Measurements from ENCODE around the gene MAN1C1.

The MAN1C1 gene

DNA sequence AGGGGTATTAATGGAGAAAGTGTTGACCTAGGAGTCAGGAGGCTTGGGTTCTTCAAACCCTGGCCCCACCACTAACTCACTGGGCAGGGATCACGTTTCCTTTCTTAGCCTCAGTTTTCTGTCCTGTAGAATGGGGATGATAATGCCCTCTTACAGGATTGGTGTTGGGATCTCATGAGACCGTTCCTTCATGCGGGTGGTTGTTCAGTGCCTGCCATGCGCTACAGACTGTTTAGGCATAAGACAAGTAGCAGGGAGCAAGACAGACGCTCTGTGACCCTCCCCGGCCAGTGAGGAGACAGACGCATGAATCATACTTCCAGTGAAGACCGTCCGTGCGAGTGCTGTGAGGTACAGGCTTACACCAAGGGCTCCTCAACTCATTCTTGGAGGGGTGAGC is 81.7 kb downstream of the MAN1C1 start:
- TF ChIP-seq ZBTB7A (IDR thresholded peaks at IDR 0.05; ENCODE audit: low read depth) (no peak), YY1 (IDR thresholded peaks at IDR 0.05; ENCODE audit: low read depth) (no peak)

DNA sequence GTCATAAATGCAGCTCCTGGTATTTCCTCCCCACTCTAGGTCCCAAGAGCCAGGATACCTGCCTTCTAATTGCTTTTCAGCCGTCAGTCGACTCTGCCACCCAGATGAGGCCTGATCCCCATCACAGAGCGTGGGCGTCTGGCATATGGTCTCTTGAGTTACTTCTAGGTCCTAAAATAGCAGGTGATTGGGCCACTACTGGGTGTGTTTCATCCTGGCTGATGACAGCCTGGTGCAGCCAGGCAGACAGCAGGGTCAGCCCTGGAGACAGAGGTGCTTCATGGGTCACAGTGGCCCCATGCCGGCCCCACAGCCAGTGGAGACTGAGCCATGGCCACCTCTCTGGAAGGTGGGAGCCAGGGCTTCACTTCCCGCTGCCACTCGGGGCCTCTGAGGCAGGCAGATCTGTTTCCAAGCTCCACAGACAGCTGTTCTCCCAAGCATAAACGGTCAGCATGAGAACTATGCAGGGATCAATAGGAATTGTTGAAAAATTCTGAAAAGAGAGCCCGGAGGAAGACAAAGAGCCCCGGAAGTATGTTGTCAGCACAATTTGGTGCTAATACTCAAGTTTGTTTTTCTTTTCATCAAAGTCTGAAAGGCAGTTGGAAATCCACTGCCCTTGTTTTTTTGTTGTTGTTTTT is 83.0 kb downstream of the MAN1C1 start:
- TF ChIP-seq EP300 (IDR thresholded peaks at IDR 0.05; ENCODE audit: borderline replicate concordance) (no peak), NFIC (IDR thresholded peaks at IDR 0.05) (no peak), CEBPB (IDR thresholded peaks at IDR 0.05) (no peak), FOXM1 (IDR thresholded peaks at IDR 0.05; ENCODE audit: borderline replicate concordance, low read depth) (no peak), TEAD4 (IDR thresholded peaks at IDR 0.05) (no peak), YY1 (IDR thresholded peaks at IDR 0.05; ENCODE audit: low read depth) (no peak), EGR1 (IDR thresholded peaks at IDR 0.05) (no peak), TCF12 (IDR thresholded peaks at IDR 0.05; ENCODE audit: low read depth) (no peak), ZBTB7A (IDR thresholded peaks at IDR 0.05; ENCODE audit: low read depth) (no peak)
- TF ChIP-seq, protein P1, sequence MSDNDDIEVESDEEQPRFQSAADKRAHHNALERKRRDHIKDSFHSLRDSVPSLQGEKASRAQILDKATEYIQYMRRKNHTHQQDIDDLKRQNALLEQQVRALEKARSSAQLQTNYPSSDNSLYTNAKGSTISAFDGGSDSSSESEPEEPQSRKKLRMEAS (IDR thresholded peaks at IDR 0.05) = no peak
- TF ChIP-seq, protein P2, sequence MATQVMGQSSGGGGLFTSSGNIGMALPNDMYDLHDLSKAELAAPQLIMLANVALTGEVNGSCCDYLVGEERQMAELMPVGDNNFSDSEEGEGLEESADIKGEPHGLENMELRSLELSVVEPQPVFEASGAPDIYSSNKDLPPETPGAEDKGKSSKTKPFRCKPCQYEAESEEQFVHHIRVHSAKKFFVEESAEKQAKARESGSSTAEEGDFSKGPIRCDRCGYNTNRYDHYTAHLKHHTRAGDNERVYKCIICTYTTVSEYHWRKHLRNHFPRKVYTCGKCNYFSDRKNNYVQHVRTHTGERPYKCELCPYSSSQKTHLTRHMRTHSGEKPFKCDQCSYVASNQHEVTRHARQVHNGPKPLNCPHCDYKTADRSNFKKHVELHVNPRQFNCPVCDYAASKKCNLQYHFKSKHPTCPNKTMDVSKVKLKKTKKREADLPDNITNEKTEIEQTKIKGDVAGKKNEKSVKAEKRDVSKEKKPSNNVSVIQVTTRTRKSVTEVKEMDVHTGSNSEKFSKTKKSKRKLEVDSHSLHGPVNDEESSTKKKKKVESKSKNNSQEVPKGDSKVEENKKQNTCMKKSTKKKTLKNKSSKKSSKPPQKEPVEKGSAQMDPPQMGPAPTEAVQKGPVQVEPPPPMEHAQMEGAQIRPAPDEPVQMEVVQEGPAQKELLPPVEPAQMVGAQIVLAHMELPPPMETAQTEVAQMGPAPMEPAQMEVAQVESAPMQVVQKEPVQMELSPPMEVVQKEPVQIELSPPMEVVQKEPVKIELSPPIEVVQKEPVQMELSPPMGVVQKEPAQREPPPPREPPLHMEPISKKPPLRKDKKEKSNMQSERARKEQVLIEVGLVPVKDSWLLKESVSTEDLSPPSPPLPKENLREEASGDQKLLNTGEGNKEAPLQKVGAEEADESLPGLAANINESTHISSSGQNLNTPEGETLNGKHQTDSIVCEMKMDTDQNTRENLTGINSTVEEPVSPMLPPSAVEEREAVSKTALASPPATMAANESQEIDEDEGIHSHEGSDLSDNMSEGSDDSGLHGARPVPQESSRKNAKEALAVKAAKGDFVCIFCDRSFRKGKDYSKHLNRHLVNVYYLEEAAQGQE (IDR thresholded peaks at IDR 0.05; ENCODE audit: low read depth) = no peak
- TF ChIP-seq, protein P3, sequence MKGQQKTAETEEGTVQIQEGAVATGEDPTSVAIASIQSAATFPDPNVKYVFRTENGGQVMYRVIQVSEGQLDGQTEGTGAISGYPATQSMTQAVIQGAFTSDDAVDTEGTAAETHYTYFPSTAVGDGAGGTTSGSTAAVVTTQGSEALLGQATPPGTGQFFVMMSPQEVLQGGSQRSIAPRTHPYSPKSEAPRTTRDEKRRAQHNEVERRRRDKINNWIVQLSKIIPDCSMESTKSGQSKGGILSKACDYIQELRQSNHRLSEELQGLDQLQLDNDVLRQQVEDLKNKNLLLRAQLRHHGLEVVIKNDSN (IDR thresholded peaks at IDR 0.05) = no peak

DNA sequence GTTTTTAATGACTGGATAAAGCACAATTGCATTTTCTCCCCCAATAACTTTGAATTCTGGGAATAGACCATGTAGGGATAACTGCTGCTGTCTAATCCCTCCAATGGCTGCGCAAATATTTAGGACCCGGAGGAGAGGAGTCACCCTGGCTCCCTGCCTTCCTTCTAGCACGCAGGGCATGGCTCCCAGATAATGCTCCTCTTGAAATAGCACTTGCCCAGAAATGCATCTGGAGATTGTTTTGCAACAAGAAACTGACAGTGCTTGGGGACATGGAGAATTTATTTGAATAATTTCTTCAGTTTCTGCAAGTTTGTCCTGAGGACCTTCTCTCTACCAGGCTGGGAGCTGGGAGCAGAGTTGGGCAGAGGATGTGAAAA is 83.5 kb downstream of the MAN1C1 start:
- TF ChIP-seq TAF1 (IDR thresholded peaks at IDR 0.05; ENCODE audit: low read depth) (no peak), ZBTB7A (IDR thresholded peaks at IDR 0.05; ENCODE audit: low read depth) (no peak), NFIC (IDR thresholded peaks at IDR 0.05) (no peak), YY1 (IDR thresholded peaks at IDR 0.05; ENCODE audit: low read depth) (no peak)
- TF ChIP-seq, protein P2 (IDR thresholded peaks at IDR 0.05; ENCODE audit: low read depth) = no peak

DNA sequence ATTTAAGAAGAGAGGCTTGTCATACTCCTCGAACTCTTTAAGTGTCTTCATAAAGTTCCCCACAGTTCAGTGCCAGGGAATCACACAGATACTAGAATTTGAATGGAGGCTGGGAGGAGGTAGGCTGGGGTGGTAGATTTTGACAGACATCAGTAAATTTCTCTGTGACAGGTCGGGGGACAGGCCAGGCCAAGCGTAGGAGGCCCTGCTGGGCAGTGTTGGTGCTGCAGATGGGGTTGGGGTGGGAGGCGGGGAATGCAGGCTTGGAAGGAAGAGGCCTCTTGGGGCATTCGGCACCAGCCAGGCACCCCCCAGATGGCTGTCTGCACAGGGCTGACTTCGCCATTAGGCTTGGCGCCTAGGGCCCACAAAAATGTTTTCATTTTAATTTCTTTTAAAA is 84.0 kb downstream of the MAN1C1 start:
- TF ChIP-seq NFIC (IDR thresholded peaks at IDR 0.05) (no peak), EGR1 (IDR thresholded peaks at IDR 0.05) (no peak), TAF1 (IDR thresholded peaks at IDR 0.05; ENCODE audit: low read depth) (no peak), YY1 (IDR thresholded peaks at IDR 0.05; ENCODE audit: low read depth) (no peak), TEAD4 (IDR thresholded peaks at IDR 0.05) (no peak), FOXM1 (IDR thresholded peaks at IDR 0.05; ENCODE audit: borderline replicate concordance, low read depth) (no peak), CEBPB (IDR thresholded peaks at IDR 0.05) (no peak), CREB1 (IDR thresholded peaks at IDR 0.05; ENCODE audit: low read depth) (no peak), TCF12 (IDR thresholded peaks at IDR 0.05; ENCODE audit: low read depth) (no peak), RAD21 (IDR thresholded peaks at IDR 0.05; ENCODE audit: low read depth) (no peak), ZBTB7A (IDR thresholded peaks at IDR 0.05; ENCODE audit: low read depth) (no peak)
- TF ChIP-seq, protein P2 (IDR thresholded peaks at IDR 0.05; ENCODE audit: low read depth) = no peak
- TF ChIP-seq, protein P1 (IDR thresholded peaks at IDR 0.05) = no peak
- TF ChIP-seq, protein P3 (IDR thresholded peaks at IDR 0.05) = no peak
